Measurements from ENCODE around the gene CARM1.
"Not testable (repeated sequence)": the region's sequence is repeated elsewhere in the genome, so short reads cannot be mapped to it uniquely, and the experiment has no call there.

Gene CARM1

DNA sequence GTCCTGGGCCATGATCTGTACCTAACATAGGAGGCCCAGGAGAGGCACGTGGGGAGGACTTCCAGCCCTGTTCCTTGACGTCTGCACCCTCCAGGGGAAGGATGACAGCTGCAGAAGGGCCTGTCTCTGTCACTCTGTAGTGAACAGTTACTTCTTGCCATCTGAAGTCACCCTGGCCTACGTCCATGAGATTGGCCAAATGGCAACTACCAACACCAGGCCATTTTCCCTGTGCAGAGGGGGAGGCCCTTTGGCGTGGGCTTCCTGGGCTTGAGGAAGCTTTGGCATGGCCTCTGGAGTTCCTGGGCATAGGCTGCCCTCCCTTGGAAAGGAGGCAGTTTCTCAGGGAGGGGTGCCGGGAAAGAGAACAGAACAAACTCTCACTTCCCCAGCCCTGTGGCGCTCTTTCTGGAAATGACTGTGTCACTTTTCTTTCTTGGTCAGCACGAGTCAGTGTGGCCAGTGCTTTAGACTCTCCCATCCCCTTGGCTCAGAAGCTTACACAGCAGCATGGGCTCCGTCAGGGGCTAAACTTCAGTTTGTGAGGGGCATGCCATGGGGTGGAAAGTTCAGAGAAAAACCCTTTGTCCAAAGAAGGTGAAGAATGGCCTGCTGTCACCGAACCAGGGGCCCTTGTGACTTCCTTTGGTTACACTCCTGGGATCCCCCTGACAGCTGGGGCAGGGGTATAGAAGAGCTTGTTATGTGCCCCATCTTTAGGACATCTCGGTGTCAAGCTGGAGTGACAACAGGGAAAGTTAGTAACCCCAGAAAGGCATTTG is 5.3 kb downstream of the CARM1 start:
- no peak for DNase-seq
- peaks cover 52% of the 10 kb centered on the region for H3K4me1 Mint-ChIP-seq
- peaks cover 9% of the 10 kb centered on the region for H3K36me3 Mint-ChIP-seq (ENCODE audit: low read depth)
- peak overlapping the region; percentile 68 for H3K27ac Mint-ChIP-seq
- H3K27me3 Mint-ChIP-seq: no peaks in the 10 kb centered on the region
- ATAC-seq: peak; percentile 33
- no peak overlapping the region for H3K4me3 Mint-ChIP-seq
- H3K9me3 Mint-ChIP-seq: no peaks in the 10 kb centered on the region

DNA sequence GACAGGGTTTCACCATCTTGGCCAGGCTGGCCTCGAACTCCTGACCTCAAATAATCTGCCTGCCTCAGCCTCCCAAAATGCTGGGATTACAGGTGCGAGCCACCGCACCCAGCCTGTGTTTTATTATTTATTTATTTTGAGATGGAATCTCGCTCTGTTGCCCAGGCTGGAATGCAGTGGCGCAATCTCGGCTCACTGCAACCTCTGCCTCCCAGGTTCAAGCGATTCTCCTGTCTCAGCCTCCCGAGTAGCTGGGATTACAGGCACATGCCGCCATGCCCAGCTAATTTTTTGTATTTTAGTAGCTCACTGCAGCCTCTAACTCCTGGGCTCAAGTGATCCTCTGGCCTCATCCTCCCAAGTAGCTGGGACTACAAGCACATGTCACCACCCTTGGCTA is 6.3 kb downstream of the CARM1 start:
- DNase-seq; H3K9me3 Mint-ChIP-seq; ATAC-seq; H3K27me3 Mint-ChIP-seq; H3K36me3 Mint-ChIP-seq (ENCODE audit: low read depth); H3K4me3 Mint-ChIP-seq: not testable (repeated sequence)
- H3K27ac Mint-ChIP-seq: peak overlapping the region; percentile 79
- peaks cover 49% of the 10 kb centered on the region for H3K4me1 Mint-ChIP-seq

DNA sequence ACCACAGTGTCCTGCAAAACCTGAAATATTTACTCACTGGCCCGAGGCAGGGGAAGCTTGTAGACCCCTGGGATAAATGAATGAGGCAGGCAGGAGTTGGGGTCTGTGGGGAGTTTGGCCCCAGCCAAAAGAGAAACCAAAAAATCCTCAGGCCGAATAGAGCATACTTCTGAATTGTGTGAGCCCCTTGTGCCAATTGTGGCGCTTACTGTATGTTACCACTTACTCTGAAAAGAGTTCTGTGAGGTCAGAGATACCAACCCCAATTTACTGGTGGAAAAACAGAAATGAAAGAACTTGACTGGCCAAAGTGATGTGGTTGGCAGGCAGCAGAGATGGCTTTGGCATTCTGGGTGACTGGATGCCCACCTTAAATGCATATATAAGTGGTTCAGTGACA is 6.9 kb downstream of the CARM1 start:
- peaks cover 43% of the 10 kb centered on the region for H3K4me1 Mint-ChIP-seq
- peak overlapping the region; percentile 79 for H3K27ac Mint-ChIP-seq
- peak; percentile 16 for ATAC-seq
- no peak overlapping the region for H3K4me3 Mint-ChIP-seq
- H3K27me3 Mint-ChIP-seq: no peaks in the 10 kb centered on the region
- H3K9me3 Mint-ChIP-seq: no peaks in the 10 kb centered on the region
- H3K36me3 Mint-ChIP-seq (ENCODE audit: low read depth): peaks cover 9% of the 10 kb centered on the region
- DNase-seq: no peak

DNA sequence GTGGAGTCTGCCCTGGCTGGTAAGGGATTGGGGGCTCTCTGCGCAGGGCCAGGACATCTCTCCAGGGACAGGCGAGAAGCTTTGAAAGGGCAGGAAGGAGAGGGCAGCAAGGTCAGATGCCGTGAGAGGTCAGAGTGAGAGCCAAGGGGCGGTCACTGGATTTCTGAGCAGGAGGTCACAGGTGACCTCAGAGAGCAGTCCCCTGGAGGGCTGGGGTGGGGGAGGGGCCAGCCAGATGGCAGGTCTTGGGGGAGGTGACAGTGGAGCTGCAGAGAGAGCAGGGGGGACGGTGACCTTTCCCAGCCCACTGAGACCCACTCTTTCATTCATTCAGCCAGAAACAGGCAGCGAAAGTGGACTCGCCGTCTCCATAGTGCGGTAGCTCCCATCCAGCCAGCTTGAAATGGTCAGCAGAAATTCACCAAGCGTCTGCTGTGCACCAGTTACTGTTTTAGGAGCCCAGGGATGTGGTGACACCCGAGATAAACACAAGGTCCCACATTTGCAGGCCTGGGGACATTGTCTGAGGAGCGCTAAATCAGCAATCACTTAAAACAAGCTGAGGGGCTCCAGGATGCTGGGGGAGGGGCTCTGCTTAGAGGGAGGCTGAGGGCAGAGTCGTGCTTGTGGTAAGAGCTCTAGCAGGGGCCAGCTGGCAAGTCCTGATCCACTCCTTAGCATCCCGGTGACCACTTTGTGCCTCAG is 10.2 kb downstream of the CARM1 start:
- H3K27ac Mint-ChIP-seq: no peak overlapping the region
- peaks cover 31% of the 10 kb centered on the region for H3K4me1 Mint-ChIP-seq
- no peaks in the 10 kb centered on the region for H3K9me3 Mint-ChIP-seq
- peaks cover 5% of the 10 kb centered on the region for H3K36me3 Mint-ChIP-seq (ENCODE audit: low read depth)
- DNase-seq: no peak
- H3K27me3 Mint-ChIP-seq: no peaks in the 10 kb centered on the region
- ATAC-seq: no peak
- no peak overlapping the region for H3K4me3 Mint-ChIP-seq

DNA sequence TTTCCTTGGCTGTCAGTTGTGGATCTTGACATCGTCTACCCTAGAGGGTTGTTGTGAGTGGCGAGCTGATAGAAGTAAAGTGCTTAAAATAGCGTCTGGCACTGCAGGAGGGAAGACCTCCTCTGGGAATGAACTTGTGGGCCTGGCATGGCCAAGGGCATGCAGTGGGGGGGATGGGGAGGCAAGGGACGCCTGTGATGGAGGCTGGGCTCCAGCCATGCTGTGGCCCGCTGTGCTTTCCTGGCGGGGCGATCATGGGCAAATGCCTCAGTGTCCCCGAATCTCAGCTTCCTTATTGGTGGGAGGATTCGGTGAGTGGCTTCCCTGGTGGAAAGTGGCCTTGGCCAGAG is 10.7 kb downstream of the CARM1 start:
- no peaks in the 10 kb centered on the region for H3K9me3 Mint-ChIP-seq
- peaks cover 5% of the 10 kb centered on the region for H3K36me3 Mint-ChIP-seq (ENCODE audit: low read depth)
- DNase-seq (no peak), ATAC-seq (no peak)
- H3K27me3 Mint-ChIP-seq: no peaks in the 10 kb centered on the region
- no peak overlapping the region for H3K4me3 Mint-ChIP-seq
- no peak overlapping the region for H3K27ac Mint-ChIP-seq
- H3K4me1 Mint-ChIP-seq: peaks cover 26% of the 10 kb centered on the region

DNA sequence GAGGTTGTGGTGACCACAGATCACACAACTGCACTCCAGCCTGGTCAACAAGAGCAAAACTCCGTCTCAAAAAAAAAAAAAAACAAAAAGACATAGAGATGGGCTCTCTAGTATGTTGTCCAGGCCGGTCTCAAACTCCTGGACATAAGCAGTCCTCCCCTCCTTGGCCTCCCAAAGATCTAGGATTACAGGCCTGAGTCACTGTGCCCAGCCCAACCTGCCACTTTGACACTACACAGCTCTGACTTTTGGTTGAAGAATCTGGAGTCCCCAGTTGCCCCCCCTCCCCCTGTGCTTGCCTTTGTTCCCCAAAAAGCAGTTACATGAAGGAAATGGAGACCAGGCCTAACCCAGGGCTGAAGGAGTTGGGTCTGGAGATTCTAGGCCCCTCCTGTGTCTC is 12.9 kb downstream of the CARM1 start:
- H3K9me3 Mint-ChIP-seq: no peaks in the 10 kb centered on the region
- peaks cover 12% of the 10 kb centered on the region for H3K4me1 Mint-ChIP-seq
- no peak for ATAC-seq
- H3K27me3 Mint-ChIP-seq: no peaks in the 10 kb centered on the region
- H3K4me3 Mint-ChIP-seq: no peak overlapping the region
- no peak for DNase-seq
- no peak overlapping the region for H3K27ac Mint-ChIP-seq
- H3K36me3 Mint-ChIP-seq (ENCODE audit: low read depth): peaks cover 1% of the 10 kb centered on the region

DNA sequence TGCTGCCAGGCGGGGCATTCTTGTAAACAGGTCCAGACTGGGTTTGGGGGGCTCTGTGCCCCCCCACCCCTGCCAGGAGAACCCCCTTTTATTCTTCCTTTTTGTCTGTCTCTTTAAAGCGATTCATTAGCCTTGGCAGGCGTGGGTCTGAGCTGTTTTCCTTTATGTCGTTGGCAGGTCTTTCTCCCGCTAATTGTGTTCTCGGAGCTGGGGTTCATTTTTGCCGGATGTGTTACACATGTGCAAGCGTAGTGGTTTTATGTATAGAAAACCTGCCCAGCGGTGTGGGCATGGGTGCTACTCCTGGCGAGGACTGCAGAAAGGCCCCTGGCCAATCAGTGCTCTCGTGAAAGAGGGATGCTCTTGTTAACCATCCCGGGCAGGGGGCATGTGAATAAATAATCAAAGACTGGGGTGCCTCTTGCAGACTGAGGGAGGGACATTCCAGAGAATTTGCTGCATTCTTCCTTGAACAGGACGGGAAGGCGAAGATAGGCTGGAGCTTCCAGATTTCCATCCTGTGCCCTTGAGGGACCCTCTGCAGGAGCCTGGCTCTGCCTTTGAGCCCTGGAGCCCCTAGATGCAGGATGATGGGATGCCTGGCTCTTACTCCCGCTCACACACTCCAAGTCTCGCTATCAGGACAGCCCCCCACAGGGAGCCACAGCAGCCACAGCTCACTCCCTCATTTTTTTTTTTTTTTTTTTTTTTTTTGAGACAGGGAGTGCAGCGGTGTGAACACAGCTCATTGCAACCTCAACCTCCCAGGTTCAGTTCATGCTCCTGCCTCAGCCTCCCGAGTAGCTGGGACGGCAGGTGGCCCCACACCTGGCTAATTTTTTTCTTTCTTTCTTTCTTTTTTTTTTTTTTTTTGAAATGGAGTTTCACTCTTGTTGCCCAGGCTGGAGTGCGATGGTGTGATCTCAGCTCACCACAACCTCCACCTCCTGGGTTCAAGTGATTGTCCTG is 14.1 kb downstream of the CARM1 start:
- DNase-seq: no peak
- ATAC-seq: no peak
- H3K4me1 Mint-ChIP-seq: peaks cover 6% of the 10 kb centered on the region
- H3K27me3 Mint-ChIP-seq: no peaks in the 10 kb centered on the region
- H3K9me3 Mint-ChIP-seq: no peaks in the 10 kb centered on the region
- H3K4me3 Mint-ChIP-seq: no peak overlapping the region
- no peak overlapping the region for H3K27ac Mint-ChIP-seq
- no peaks in the 10 kb centered on the region for H3K36me3 Mint-ChIP-seq (ENCODE audit: low read depth)

DNA sequence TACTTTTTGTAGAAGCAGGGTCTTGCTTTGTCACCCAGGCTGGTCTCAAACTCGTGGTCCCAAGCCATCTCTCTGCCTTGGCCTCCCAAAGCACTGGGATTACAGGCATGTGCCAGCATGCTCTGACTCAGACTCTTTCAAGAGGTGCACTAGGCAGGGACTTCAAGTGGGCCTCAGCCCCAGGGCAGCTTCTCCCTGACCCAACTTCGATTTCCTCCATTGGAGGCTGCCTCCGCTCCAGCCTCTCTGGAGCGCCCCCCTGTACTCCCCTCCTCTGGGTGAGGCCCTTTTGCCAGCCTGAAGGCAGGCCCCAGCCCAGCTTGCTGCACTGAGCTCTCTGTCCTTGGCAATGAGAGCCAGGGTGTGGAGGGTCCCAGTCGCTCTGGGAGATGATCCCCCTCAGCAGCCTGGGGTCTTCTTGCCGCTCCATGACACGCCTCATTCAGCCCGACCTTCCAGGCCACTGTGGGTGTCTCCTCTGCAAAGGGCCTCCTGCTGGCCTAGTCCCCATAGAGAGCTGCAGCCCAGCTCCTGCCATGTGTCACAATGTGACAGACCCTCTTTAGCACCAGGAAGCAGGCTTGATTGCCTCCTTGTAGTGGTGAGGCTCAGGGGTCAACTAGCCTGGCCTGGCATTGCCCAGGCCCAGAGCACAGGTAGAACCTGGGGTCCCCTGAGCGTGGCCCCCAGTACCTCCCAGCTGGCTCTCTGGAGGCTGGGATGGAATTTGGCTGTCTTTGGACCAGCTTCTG is 16.4 kb downstream of the CARM1 start:
- Mint-ChIP-seq H3K27me3 (no peaks in the 10 kb centered on the region), H3K27ac (no peak overlapping the region), H3K4me3 (no peak overlapping the region), H3K9me3 (no peaks in the 10 kb centered on the region), H3K36me3 (ENCODE audit: low read depth) (no peaks in the 10 kb centered on the region), H3K4me1 (peaks cover 3% of the 10 kb centered on the region)
- ATAC-seq (no peak), DNase-seq (no peak)

DNA sequence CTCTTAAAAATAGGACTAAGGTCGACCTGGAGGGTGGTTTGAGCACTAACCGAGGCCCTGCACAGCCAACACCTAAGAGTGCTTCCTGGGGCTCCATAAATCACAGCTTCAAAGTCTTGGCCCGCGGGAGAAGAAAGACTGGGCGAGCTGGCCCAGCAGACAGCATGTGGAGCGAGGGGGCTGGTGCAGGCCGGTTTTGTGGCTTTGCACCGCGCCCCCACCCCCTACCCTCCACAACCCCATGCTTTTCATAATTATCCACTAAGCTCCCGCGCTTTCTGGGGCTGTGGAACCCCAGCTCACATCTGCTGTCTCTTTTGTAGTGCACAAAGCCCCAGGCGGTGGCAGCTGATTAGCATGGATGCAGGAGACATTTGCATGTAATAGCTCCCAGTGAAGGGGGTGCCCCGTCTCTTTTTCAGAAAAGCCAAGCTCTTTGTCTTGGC is 17.1 kb downstream of the CARM1 start:
- ATAC-seq (no peak), DNase-seq (no peak)
- H3K4me3 Mint-ChIP-seq: no peak overlapping the region
- H3K27ac Mint-ChIP-seq: no peak overlapping the region
- peaks cover 3% of the 10 kb centered on the region for H3K4me1 Mint-ChIP-seq
- H3K27me3 Mint-ChIP-seq: no peaks in the 10 kb centered on the region
- no peaks in the 10 kb centered on the region for H3K9me3 Mint-ChIP-seq
- no peaks in the 10 kb centered on the region for H3K36me3 Mint-ChIP-seq (ENCODE audit: low read depth)

DNA sequence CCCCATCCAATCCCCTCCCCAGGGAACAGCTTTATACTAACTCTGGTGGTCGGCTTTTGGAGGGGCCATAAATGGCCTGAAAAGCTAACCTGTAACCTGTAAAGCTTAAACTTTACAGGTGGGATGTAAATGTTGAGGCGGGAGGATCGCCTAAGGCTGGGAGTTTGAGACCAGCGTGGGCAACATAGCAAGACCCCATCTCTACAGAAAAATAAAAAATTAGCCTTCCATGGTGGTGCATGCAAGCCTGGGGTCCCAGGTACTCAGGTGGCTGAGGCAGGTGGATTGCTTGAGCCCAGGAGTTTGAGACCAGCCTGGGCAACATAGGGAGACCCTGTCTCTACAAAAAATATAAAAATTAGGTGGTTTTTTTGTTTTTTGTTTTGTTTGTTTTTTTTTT is 18.5 kb downstream of the CARM1 start:
- Mint-ChIP-seq H3K36me3 (ENCODE audit: low read depth) (no peaks in the 10 kb centered on the region), H3K9me3 (no peaks in the 10 kb centered on the region), H3K27me3 (no peaks in the 10 kb centered on the region), H3K4me1 (peaks cover 3% of the 10 kb centered on the region), H3K27ac (no peak overlapping the region), H3K4me3 (no peak overlapping the region)
- DNase-seq: no peak
- ATAC-seq: no peak

DNA sequence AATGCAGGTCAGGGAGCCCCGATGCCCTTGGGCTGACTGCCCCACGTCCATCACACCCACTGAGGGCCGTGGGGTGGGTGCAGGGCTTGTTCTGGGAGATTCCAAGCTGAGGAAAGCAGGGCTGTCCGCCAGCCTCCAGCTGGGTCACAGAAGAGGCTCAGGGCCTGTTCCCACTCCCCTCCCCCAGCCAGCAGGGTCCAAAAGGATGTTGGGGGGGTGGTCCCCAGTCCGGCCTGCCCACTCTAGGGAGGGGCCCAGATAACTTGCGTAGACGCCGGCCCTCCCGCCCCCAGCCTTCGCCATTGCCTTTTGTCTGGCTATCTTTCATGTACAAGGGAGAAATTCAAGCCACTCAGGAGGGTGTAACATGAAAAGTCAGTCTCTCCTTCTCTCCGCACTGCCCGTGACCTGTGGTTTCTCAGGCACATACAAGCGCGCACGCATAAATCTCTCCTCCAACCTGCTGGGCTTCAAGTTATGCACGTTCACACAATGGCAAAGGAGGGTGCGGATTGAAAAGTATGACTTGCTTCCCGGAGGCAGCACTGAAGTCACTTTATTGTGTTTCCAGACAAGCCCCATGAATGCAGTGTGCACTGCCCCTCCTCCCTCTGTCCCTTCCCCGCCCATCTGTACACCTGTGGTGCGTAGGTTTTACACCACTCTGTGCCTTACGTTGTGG is 20.2 kb downstream of the CARM1 start:
- H3K9me3 Mint-ChIP-seq: no peaks in the 10 kb centered on the region
- H3K27me3 Mint-ChIP-seq: no peaks in the 10 kb centered on the region
- no peak overlapping the region for H3K4me3 Mint-ChIP-seq
- H3K4me1 Mint-ChIP-seq: peaks cover 3% of the 10 kb centered on the region
- DNase-seq: no peak
- no peak for ATAC-seq
- no peaks in the 10 kb centered on the region for H3K36me3 Mint-ChIP-seq (ENCODE audit: low read depth)
- no peak overlapping the region for H3K27ac Mint-ChIP-seq

DNA sequence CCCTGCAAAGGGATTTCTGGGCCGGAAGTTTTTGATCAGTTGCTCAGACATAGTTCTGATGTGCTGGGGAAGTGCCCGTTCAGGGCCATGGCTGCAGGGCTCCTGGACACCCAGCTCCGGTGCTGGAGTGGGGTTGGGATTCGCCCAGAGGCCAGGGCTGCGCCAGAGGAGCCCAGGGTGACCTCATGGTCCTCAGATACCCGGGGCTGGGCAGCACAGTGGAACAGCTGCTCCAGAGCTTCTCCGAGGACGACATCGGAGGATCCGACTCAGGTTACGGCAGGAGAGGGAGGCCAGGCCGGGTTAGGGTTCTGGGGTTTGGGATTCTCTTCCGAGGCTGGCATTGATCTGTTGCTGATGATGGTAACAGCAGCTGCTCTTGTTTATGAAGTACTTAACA is 20.9 kb downstream of the CARM1 start:
- no peak for DNase-seq
- Mint-ChIP-seq H3K27me3 (no peaks in the 10 kb centered on the region), H3K9me3 (no peaks in the 10 kb centered on the region), H3K4me3 (no peak overlapping the region), H3K27ac (no peak overlapping the region), H3K36me3 (ENCODE audit: low read depth) (no peaks in the 10 kb centered on the region), H3K4me1 (peaks cover 2% of the 10 kb centered on the region)
- ATAC-seq: no peak

DNA sequence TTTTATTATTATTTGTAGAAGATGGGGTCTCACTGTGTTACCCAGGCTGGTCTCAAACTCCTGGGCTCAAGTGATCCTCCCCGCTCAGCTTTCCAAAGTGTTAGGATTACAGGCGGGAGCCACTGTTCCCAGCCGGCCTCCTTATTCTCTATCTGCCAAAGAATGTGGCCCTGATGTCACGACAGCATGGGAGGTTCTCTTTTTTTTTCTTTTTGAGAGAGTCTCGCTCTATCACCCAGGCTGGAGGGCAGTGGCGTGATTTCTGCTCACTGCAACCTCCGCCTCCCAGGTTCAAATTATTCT is 23.5 kb downstream of the CARM1 start:
- no peaks in the 10 kb centered on the region for H3K9me3 Mint-ChIP-seq
- DNase-seq: no peak
- no peak for ATAC-seq
- H3K4me1 Mint-ChIP-seq: no peaks in the 10 kb centered on the region
- H3K4me3 Mint-ChIP-seq: no peak overlapping the region
- H3K27me3 Mint-ChIP-seq: no peaks in the 10 kb centered on the region
- no peak overlapping the region for H3K27ac Mint-ChIP-seq
- H3K36me3 Mint-ChIP-seq (ENCODE audit: low read depth): no peaks in the 10 kb centered on the region

DNA sequence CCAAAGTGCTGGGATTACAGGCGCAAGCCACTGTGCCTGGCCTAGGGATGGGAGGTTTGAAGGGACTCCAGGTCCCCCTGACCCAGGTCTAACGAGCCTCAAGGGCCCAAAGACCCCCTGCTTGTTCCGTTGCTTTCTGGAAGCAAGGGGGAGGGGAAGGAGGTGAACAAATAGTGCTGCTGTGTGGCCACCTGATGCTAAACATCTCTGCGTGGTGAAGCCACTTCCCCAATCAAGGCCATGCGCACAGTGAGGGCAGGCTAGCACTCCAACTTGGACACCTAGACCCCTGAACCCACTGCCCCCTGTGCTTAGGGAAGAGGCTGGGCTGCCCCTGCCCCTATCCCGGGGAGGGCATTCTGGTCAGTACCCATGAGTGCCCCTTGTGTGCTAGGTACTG is 24.0 kb downstream of the CARM1 start:
- Mint-ChIP-seq H3K9me3 (no peaks in the 10 kb centered on the region), H3K4me1 (no peaks in the 10 kb centered on the region), H3K36me3 (ENCODE audit: low read depth) (no peaks in the 10 kb centered on the region), H3K27me3 (no peaks in the 10 kb centered on the region), H3K4me3 (no peak overlapping the region), H3K27ac (no peak overlapping the region)
- no peak for ATAC-seq
- DNase-seq: no peak

Data from activated naive CD8-positive, alpha-beta T cell treated with anti-CD3 and anti-CD28 coated beads, Interleukin-2, amount 50 U/mL, for 24 hours (primary cell).